ENCODE results near the gene FAM162B.

GRCh38 chr6:116764961-116765841 lies at the start of gene FAM162B:
- no peak for TF ChIP-seq ARNTL (CRISPR knock-in tag; IDR thresholded peaks at IDR 0.05; ENCODE audit: borderline replicate concordance, low read depth)
- no peak for TF ChIP-seq RARB (CRISPR knock-in tag; IDR thresholded peaks at IDR 0.05)
- TF ChIP-seq BACH2 (CRISPR knock-in tag; IDR thresholded peaks at IDR 0.05; ENCODE audit: borderline replicate concordance) = no peak
- TF ChIP-seq OSR1 (CRISPR knock-in tag; IDR thresholded peaks at IDR 0.05) = no peak
- no peak for TF ChIP-seq TCF4 (CRISPR knock-in tag; IDR thresholded peaks at IDR 0.05; ENCODE audit: borderline replicate concordance)
- no peak for TF ChIP-seq ESRRG (CRISPR knock-in tag; IDR thresholded peaks at IDR 0.05)
- TF ChIP-seq PATZ1 (CRISPR knock-in tag; IDR thresholded peaks at IDR 0.05; ENCODE audit: borderline replicate concordance) = no peak
- TF ChIP-seq CSDC2 (CRISPR knock-in tag; IDR thresholded peaks at IDR 0.05) = no peak
- no peak for TF ChIP-seq GLIS3 (CRISPR knock-in tag; IDR thresholded peaks at IDR 0.05)
- no peak for TF ChIP-seq POU6F1 (CRISPR knock-in tag; IDR thresholded peaks at IDR 0.05; ENCODE audit: borderline replicate concordance, low read depth)
- TF ChIP-seq TOX (CRISPR knock-in tag; IDR thresholded peaks at IDR 0.05; ENCODE audit: borderline replicate concordance) = no peak

Measured in SK-N-SH treated with all-trans-retinoic acid at 6 μM for 48 hours (cell line).